Measurements from ENCODE around the gene CD82. TPM values are rescaled to one million over a fixed set of nuclear protein-coding genes. Genes with fewer than 3 reads are reported as not detected.

Gene CD82
- polyA plus RNA-seq, 1 donor from 2014 or later, result 0.84 TPM

- TF ChIP-seq REST (IDR thresholded peaks at IDR 0.05; ENCODE audit: borderline replicate concordance) (no peak), POLR2AphosphoS5 (IDR thresholded peaks at IDR 0.05) (no peak), MXI1 (conservative IDR thresholded peaks at IDR 0.05; ENCODE audit: poor library complexity, severe bottlenecking) (no peak), CTCF (IDR thresholded peaks at IDR 0.05; ENCODE audit: poor library complexity, severe bottlenecking) (no peak), EP300 (conservative IDR thresholded peaks at IDR 0.05; ENCODE audit: poor library complexity, severe bottlenecking) (no peak)
- Histone ChIP-seq H3K9me2 (ENCODE audit: insufficient read depth, low read length) (no peaks in the 10 kb centered on the region), H3K4me3 (ENCODE audit: low read length) (no peak overlapping the region)
These were observed 47.9 kb upstream of the CD82 start for GRCh38 chr11:44517541-44517940.

GRCh38 chr11:44518968-44519550 is 46.4 kb upstream of the CD82 start:
- H3K4me2 ChIP-seq (ENCODE audit: low read length), result no peak overlapping the region
- no peaks in the 10 kb centered on the region for H3K36me3 ChIP-seq (ENCODE audit: insufficient read depth, low read length)
- H2AFZ ChIP-seq (ENCODE audit: low read depth, low read length), result no peak overlapping the region
- no peak overlapping the region for H3K4me3 ChIP-seq (ENCODE audit: low read length)
- H3K27me3 ChIP-seq (ENCODE audit: insufficient read depth, low read depth, low read length), result no peaks in the 10 kb centered on the region
- H3K9ac ChIP-seq (ENCODE audit: low read length), result no peak overlapping the region
- no peaks in the 10 kb centered on the region for H4K20me1 ChIP-seq (ENCODE audit: insufficient read depth)
- no peaks in the 10 kb centered on the region for H3K79me2 ChIP-seq (replicated peaks; ENCODE audit: insufficient read depth, low read length)
- H3K9me2 ChIP-seq (ENCODE audit: insufficient read depth, low read length), result no peaks in the 10 kb centered on the region
- H3K9me3 ChIP-seq (ENCODE audit: low read length), result no peaks in the 10 kb centered on the region
- no peaks in the 10 kb centered on the region for H3F3A ChIP-seq (ENCODE audit: insufficient read depth, low read length, poor library complexity, severe bottlenecking)
- TF ChIP-seq REST (IDR thresholded peaks at IDR 0.05; ENCODE audit: borderline replicate concordance), result no peak
- no peak for TF ChIP-seq EZH2 (IDR thresholded peaks at IDR 0.05; ENCODE audit: borderline replicate concordance, insufficient read depth, low read length, poor library complexity, severe bottlenecking)
- no peak for TF ChIP-seq RAD21 (conservative IDR thresholded peaks at IDR 0.05)
- TF ChIP-seq SMC3 (conservative IDR thresholded peaks at IDR 0.05; ENCODE audit: poor library complexity), result no peak
- TF ChIP-seq POLR2AphosphoS5 (IDR thresholded peaks at IDR 0.05), result no peak
- no peak for TF ChIP-seq EP300 (conservative IDR thresholded peaks at IDR 0.05; ENCODE audit: poor library complexity, severe bottlenecking)
- no peak for TF ChIP-seq CTCF (IDR thresholded peaks at IDR 0.05; ENCODE audit: poor library complexity, severe bottlenecking)
- no peak for TF ChIP-seq TAF1 (IDR thresholded peaks at IDR 0.05; ENCODE audit: low read depth)
- no peak for TF ChIP-seq MXI1 (conservative IDR thresholded peaks at IDR 0.05; ENCODE audit: poor library complexity, severe bottlenecking)
- no peak overlapping the region for H3K27ac ChIP-seq (ENCODE audit: low read length)

More at GRCh38 chr11:44517541-44517940, 47.9 kb upstream of the CD82 start:
- Histone ChIP-seq H3K4me2 (ENCODE audit: low read length) (no peak overlapping the region), H3K27me3 (ENCODE audit: insufficient read depth, low read depth, low read length) (no peaks in the 10 kb centered on the region), H3K27ac (ENCODE audit: low read length) (no peak overlapping the region), H3K36me3 (ENCODE audit: insufficient read depth, low read length) (no peaks in the 10 kb centered on the region), H3F3A (ENCODE audit: insufficient read depth, low read length, poor library complexity, severe bottlenecking) (no peaks in the 10 kb centered on the region), H3K9ac (ENCODE audit: low read length) (no peak overlapping the region), H3K79me2 (replicated peaks; ENCODE audit: insufficient read depth, low read length) (no peaks in the 10 kb centered on the region), H3K9me3 (ENCODE audit: low read length) (no peaks in the 10 kb centered on the region), H2AFZ (ENCODE audit: low read depth, low read length) (no peak overlapping the region), H4K20me1 (ENCODE audit: insufficient read depth) (no peaks in the 10 kb centered on the region)

Data from neural cell (in vitro differentiated cells).